ENCODE data around the gene CALML6.
A peak's percentile ranks its signal among the peaks of the same experiment; 100 is the strongest.
"Not testable (repeated sequence)": the region's sequence is repeated elsewhere in the genome, so short reads cannot be mapped to it uniquely, and the experiment has no call there.

CALML6 gene

DNA sequence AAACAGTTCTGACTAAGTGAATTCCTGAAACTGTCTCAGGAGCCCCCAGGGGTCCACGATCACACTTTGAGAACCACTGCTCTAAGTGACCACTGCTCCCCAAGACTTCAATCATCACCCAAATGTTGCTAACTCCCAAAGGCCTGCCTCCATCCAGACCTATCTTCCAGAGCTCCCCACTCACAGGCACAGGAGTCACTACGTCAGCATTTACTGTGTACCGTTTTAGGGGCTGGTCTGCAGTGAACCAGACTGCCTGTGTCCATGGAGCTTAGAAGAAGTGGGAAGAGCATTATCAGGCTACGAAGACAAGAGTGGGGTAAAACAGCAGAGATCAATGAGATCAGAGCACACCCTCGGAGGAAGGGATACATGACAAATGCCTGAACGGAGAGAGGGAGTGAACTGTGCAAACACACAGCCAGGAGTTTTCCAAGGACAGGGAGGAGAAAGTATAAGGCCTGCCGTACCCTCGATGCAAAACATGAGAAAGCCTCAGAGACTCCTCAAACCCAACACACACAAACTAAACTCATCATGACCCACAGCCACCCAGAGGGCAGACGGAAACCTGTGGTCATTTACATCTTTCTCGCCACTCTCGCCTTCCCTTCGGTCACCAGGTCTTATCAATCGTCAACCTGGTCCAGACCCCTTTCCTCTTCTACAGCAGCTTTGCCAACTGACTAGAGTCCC is 34.3 kb upstream of the CALML6 start:
- DNase-seq (ENCODE audit: insufficient read length) (no peak), FAIRE-seq (no peak)
- no peak for TF ChIP-seq TAF1 (IDR thresholded peaks at IDR 0.05; ENCODE audit: borderline replicate concordance, low read depth, low read length)
- 0 out of 2 replicates have a peak, but pooled peaks have one; percentile 44 for TF ChIP-seq POLR2A (IDR thresholded peaks at IDR 0.05; ENCODE audit: low read depth, low read length)
- peak; percentile 76 for TF ChIP-seq POLR2AphosphoS5 (IDR thresholded peaks at IDR 0.05; ENCODE audit: low read depth, low read length)

DNA sequence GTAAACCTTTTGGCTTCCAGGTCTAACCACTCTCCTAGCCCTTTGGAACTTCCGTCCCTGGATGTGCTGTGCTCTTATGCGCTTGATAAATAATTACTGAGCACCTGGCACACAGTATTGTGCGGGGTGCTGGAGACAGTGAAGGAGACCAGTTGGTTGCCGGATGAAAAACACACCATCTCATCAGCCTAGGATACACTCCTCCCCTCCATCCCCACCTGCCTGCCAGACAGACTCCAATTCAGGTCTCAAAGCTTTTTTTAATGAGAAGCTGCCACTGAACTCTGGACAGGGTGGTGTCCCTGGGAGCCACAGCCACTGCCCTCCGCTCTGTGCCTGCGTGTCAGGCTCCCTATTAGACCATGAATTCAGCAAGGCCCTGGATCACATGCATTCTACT is 33.3 kb upstream of the CALML6 start:
- FAIRE-seq (no peak), DNase-seq (ENCODE audit: insufficient read length) (no peak)
- TF ChIP-seq POLR2A (IDR thresholded peaks at IDR 0.05; ENCODE audit: low read depth, low read length) = 0 out of 2 replicates have a peak, but pooled peaks have one; percentile 27
- no peak for TF ChIP-seq POLR2AphosphoS5 (IDR thresholded peaks at IDR 0.05; ENCODE audit: low read depth, low read length)
- TF ChIP-seq TAF1 (IDR thresholded peaks at IDR 0.05; ENCODE audit: borderline replicate concordance, low read depth, low read length) = no peak

DNA sequence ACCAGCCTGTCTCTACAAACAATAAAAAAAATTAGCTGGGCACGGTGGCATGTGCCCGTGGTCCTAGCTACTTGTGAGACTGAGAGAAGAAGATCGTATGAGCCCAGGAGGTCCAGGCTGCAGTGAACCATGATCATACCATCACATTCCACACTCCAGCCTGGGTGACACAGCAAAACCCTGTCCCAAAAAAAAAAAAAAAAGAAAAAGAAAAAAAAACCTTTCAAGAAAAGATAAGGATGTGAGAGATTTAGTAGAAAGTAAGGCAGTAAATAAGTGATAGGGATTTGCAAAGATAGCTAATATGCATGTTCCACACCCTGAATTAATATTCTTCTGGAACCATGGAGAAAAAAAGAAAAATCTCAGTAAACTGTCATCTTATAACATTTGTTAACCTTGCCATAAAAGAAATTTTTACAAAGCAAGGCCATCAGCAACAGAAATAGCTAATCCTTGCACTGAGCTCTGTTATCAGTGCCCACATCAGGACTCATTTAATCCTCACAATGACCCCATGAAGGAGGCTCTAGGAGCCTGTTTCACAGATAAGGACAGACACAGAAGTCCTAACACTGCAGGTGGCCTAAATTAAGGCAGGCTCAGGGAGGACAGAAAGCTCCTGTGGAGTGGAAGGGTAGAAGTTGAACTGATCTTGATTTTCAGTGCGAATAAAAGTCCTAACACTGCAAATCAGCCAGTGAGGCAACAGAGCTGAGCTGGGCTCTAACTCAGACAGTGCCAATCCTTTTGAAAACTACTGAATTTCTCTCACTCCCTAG is 31.8 kb upstream of the CALML6 start:
- TF ChIP-seq POLR2AphosphoS5 (IDR thresholded peaks at IDR 0.05; ENCODE audit: low read depth, low read length) (0 out of 2 replicates have a peak, but pooled peaks have one; percentile 29), POLR2A (IDR thresholded peaks at IDR 0.05; ENCODE audit: low read depth, low read length) (no peak), TAF1 (IDR thresholded peaks at IDR 0.05; ENCODE audit: borderline replicate concordance, low read depth, low read length) (no peak)
- FAIRE-seq (no peak), DNase-seq (ENCODE audit: insufficient read length) (no peak)

DNA sequence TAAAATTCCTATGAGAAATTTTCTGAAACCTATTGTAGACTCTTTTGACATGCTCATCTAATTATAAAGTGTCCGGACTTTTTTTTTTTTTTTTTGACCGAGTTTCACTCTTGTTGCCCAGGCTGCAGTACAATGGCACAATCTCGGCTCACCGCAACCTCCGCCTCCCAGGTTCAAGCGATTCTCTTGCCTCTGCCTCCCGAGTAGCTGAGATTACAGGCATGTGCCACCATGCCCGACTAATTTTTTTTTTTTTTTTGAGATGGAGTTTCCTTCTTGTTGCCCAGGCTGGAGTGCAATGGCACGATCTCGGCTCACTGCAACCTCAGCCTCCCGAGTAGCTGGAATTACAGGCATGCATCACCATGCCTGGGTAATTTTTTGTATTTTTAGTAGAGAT is 31.2 kb upstream of the CALML6 start:
- not testable (repeated sequence) for DNase-seq (ENCODE audit: insufficient read length); FAIRE-seq

DNA sequence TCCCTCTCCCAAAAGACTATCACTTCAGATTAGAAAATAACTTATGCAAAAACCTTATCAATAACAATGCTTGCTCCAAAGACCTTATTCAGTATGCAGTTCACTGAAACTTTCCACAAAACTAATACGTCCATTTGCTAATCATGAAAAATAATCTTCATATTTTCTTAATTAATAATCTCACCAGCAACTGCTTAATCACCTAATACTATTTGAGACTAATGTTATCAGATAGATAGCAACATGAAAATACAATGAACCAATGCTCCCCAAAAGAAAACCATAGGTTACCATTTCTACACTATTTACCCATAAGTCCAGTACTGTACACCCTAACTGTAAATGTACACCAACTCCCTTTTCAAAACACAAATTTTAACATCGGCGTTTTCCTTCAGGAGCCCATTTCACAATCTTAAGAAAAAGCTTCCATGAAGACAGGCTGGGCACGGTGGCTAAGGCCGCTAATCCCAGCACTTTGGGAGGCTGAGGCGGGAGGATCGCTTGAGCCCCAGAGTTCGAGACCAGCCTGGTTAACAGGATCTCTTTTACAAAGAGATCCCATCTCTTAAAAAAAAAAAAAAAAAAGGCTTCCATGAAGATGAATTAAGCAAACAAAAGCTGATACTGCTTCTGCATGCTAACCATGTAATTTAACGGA is 25.8 kb upstream of the CALML6 start:
- FAIRE-seq (peak; percentile 14), DNase-seq (ENCODE audit: insufficient read length) (no peak)
- TF ChIP-seq POLR2AphosphoS5 (IDR thresholded peaks at IDR 0.05; ENCODE audit: low read depth, low read length) = no peak
- TF ChIP-seq TAF1 (IDR thresholded peaks at IDR 0.05; ENCODE audit: borderline replicate concordance, low read depth, low read length) = no peak
- no peak for TF ChIP-seq POLR2A (IDR thresholded peaks at IDR 0.05; ENCODE audit: low read depth, low read length)

DNA sequence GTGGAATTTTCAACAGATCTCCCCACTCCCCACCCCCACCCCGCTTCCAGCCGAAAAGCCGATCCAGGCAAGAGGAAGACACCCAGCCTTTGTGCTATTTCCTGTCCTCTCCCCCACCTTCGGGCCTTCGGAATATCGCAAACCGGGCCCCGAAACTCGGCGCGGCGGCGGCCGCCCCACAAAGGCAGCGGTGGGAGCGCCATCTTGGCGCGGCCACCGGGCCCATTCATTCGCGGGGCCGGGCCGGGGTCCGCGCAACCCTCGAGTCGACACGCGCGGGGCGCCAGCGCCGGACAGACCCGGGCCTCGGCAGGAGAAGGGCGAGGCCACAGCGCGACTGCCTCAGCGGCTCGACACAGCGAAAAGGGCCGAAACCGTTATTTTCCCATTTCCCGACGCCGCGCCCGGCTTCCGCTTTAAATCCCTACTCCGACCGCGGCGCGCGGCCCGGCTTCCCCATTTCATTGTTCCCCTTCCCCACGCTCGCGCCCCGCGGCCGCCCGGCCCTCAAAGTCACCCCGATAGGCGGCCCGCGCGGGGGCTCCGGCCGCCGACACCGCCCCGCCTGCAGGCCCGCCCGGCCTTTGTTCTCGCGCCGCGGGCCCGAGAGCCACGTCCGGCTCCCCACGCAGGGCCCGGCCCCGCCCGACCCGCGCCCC is 25.1 kb upstream of the CALML6 start:
- peak; percentile 34; the same call in 1 of the 2 replicates for TF ChIP-seq TAF1 (IDR thresholded peaks at IDR 0.05; ENCODE audit: borderline replicate concordance, low read depth, low read length)
- TF ChIP-seq POLR2A (IDR thresholded peaks at IDR 0.05; ENCODE audit: low read depth, low read length) = no peak
- FAIRE-seq = peak; percentile 76
- DNase-seq (ENCODE audit: insufficient read length) = peak; percentile 62

DNA sequence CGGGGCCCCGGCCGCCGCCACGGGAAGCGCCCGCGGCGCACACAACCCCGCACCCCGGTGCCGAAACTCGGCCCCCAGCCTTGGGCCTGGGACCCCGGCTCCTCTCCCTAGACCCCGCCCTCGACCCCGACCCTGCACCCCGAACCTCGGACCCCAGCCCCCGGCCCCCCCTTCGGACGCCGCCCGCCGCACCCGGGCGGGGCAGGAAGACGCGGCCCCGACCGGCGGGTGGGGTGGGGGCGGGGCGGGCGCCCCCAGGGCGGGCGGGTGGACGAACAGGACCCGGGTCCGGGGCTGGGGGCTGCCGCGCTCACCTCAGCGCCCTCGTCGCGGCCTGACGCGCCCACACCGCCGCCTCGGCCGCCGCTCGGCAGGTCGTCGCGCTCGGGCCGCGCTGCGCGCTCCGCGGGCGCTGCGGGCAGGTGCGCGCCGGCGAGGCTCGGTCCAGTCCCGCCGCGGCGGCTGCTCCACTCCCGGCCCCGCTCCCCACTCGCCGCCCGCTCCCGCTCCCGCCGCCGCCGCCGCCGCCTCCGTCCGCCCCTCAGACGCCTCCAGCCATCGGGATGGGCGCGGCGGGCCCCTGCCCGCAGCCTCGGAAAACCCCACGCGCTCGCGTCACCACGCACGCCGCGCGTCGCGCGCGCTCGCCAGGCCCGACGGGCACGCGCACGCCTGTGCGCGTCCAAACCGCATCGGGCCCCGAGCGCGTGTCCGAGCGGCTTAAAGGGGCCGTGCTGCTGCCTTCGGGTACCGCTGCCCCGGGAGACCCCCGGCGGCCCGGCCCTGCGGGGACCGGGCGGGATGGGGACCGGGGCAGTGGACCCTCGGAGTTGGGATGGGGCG is 24.3 kb upstream of the CALML6 start, which contains the start of gene GNB1:
GNB1 (minus strand) TSS at position 582 of the 843 bp plus-strand sequence. CDS start 65,634 bp downstream, outside the sequence.
- FAIRE-seq (peak; percentile 100), DNase-seq (ENCODE audit: insufficient read length) (peak; percentile 98)
- no peak for TF ChIP-seq POLR2AphosphoS5 (IDR thresholded peaks at IDR 0.05; ENCODE audit: low read depth, low read length)
- TF ChIP-seq TAF1 (IDR thresholded peaks at IDR 0.05; ENCODE audit: borderline replicate concordance, low read depth, low read length) = 0 out of 2 replicates have a peak, but pooled peaks have one; percentile 53
- TF ChIP-seq POLR2A (IDR thresholded peaks at IDR 0.05; ENCODE audit: low read depth, low read length) = peak; percentile 56; the same call in 1 of the 2 replicates

DNA sequence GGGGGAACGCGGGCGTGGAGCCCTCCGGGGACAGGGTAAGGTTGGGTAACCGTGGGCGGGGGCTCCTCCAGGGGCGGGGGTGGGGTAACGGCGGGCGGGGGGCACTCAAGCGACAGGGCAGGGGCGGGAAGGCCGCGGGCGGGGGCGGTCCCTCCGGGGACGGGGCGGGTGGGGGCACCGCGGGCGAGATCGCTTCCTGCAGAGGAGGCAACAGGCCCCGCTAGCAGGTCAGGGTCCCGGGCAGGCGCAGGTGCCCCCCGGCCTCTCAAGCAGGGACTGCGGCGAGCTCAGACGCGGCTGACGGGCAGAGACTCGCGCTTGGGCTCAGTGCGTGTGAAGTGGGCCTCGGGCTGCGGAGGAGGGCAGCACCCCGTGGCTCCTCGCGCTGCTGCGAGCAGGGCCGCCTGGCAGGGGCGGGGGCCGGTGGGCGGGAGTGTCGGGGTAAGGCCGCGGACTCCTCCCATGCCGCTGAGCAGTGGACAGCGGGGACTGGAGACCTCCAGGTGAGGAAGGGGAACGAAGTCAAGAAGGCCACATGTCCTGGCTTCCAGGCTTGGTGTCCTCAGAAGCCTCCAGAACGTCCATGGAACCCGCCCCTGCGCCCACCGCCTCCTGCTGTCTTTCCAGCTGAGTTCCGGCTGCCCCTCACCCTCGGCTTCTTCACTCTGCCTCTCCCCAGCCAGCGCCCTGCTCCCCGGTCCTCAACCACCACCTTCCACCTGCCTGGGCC is 23.5 kb upstream of the CALML6 start:
- DNase-seq (ENCODE audit: insufficient read length) (peak; percentile 91), FAIRE-seq (peak; percentile 83)
- TF ChIP-seq TAF1 (IDR thresholded peaks at IDR 0.05; ENCODE audit: borderline replicate concordance, low read depth, low read length) (no peak), POLR2A (IDR thresholded peaks at IDR 0.05; ENCODE audit: low read depth, low read length) (no peak), POLR2AphosphoS5 (IDR thresholded peaks at IDR 0.05; ENCODE audit: low read depth, low read length) (no peak)

DNA sequence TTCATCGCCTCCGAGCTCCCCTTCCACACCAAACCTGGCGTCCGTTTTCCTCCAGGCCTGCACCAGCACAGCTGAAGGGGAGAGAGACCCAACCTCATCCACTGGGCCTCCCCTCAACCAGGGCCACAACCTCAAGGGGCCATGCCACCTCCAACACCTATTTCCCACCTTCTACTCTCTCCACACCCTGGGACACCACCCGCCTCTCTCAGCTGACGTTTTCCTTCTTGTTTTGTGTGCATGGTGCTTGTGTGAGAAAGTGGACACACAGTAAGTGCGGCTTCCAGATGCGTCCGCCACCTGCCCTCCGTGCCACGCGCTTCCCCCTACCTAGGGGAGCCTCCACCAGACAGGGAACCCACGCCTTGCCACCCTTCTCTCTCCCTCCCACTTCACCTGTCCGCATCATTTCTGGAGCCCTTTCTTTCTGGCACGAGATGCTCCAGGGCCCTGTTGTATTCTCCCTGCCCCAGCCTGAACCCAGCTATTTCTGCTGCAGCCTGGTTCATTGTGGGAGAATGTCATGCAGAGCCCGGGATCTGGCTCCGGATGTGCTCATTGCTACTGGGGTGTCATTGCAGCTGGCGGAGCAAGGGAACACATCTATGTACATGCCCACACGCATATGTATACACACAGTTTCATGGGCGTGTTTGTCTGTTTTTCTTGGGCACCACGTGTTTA is 22.8 kb upstream of the CALML6 start:
- FAIRE-seq (no peak), DNase-seq (ENCODE audit: insufficient read length) (no peak)
- TF ChIP-seq POLR2AphosphoS5 (IDR thresholded peaks at IDR 0.05; ENCODE audit: low read depth, low read length) (no peak), TAF1 (IDR thresholded peaks at IDR 0.05; ENCODE audit: borderline replicate concordance, low read depth, low read length) (no peak), POLR2A (IDR thresholded peaks at IDR 0.05; ENCODE audit: low read depth, low read length) (no peak)
